ENCODE results near the gene ZCCHC7.

Gene ZCCHC7

GRCh38 chr9:37212435-37212834, 92.1 kb downstream of the ZCCHC7 start:
- DNase-seq: no peak

GRCh38 chr9:37215381-37215780, 95.0 kb downstream of the ZCCHC7 start:
- no peak for DNase-seq

- DNase-seq: no peak
Observed at GRCh38 chr9:37215830-37216229, 95.5 kb downstream of the ZCCHC7 start.

- no peak for DNase-seq
Observed at GRCh38 chr9:37217161-37217560, 96.8 kb downstream of the ZCCHC7 start.

- DNase-seq: no peak
Observed at GRCh38 chr9:37218800-37219425, 98.5 kb downstream of the ZCCHC7 start.

- no peak for DNase-seq
Observed at GRCh38 chr9:37220971-37221370, 100.6 kb downstream of the ZCCHC7 start.

- DNase-seq: no peak
Observed at GRCh38 chr9:37221489-37222106, 101.2 kb downstream of the ZCCHC7 start.

- no peak for DNase-seq
Observed at GRCh38 chr9:37229455-37229854, 109.1 kb downstream of the ZCCHC7 start.

- no peak for DNase-seq
Observed at GRCh38 chr9:37229882-37230482, 109.6 kb downstream of the ZCCHC7 start.

- DNase-seq: no peak
Observed at GRCh38 chr9:37236822-37237221, 116.4 kb downstream of the ZCCHC7 start.

GRCh38 chr9:37238122-37238521, 117.7 kb downstream of the ZCCHC7 start:
- DNase-seq: no peak

- no peak for DNase-seq
Observed at GRCh38 chr9:37239224-37239859, 119.0 kb downstream of the ZCCHC7 start.

- DNase-seq: no peak
Observed at GRCh38 chr9:37239921-37240320, 119.5 kb downstream of the ZCCHC7 start.

- no peak for DNase-seq
Observed at GRCh38 chr9:37241340-37241739, 121.0 kb downstream of the ZCCHC7 start.

- no peak for DNase-seq
Observed at GRCh38 chr9:37242089-37242488, 121.7 kb downstream of the ZCCHC7 start.

- DNase-seq: no peak
Observed at GRCh38 chr9:37243588-37244345, 123.4 kb downstream of the ZCCHC7 start.

GRCh38 chr9:37246826-37247225, 126.5 kb downstream of the ZCCHC7 start:
- DNase-seq: no peak

- DNase-seq: no peak
Observed at GRCh38 chr9:37248651-37249163, 128.3 kb downstream of the ZCCHC7 start.

- DNase-seq: no peak
Observed at GRCh38 chr9:37251452-37251851, 131.1 kb downstream of the ZCCHC7 start.

- no peak for DNase-seq
Observed at GRCh38 chr9:37253377-37253937, 133.1 kb downstream of the ZCCHC7 start.

GRCh38 chr9:37255187-37255586, 134.8 kb downstream of the ZCCHC7 start:
- DNase-seq: no peak

- DNase-seq: no peak
Observed at GRCh38 chr9:37255944-37256862, 135.8 kb downstream of the ZCCHC7 start.
